Central memory CD8-positive, alpha-beta T cell (primary cell): ENCODE data around the gene GPBAR1.

Experiments
- ATAC-seq: fragments of 150-1000 bp; cut with Tn5 transposase; replicated peaks from 2 replicates; pipeline ENCODE4 v1.10.0; 2022; ENCODE audit warnings: mild to moderate bottlenecking, moderate FRiP score, moderate number of reproducible peaks; ENCODE audit not compliant: poor library complexity, severe bottlenecking; ENCODE audit errors: extremely low read depth
- DNase-seq, 2 donors: peaks; one replicate each; pipeline ENCODE4 v3.0.0; 2021; ENCODE audit warnings: low spot score in 2 of 2
- H3K27ac Mint-ChIP-seq: one replicate; pipeline ENCODE4 v1.8.0; 2022; ENCODE audit warnings: low read depth, mild to moderate bottlenecking, moderate library complexity, mixed read lengths
- H3K27me3 Mint-ChIP-seq: one replicate; pipeline ENCODE4 v1.8.0; 2022; ENCODE audit warnings: mixed read lengths
- H3K36me3 Mint-ChIP-seq: one replicate; pipeline ENCODE4 v1.8.0; 2022; ENCODE audit warnings: mild to moderate bottlenecking, moderate library complexity, mixed read lengths; ENCODE audit not compliant: insufficient read depth
- H3K4me1 Mint-ChIP-seq: one replicate; pipeline ENCODE4 v1.8.0; 2022; ENCODE audit warnings: mixed read lengths
- H3K4me3 Mint-ChIP-seq: one replicate; pipeline ENCODE4 v1.8.0; 2022; ENCODE audit warnings: mild to moderate bottlenecking, moderate library complexity, mixed read lengths
- H3K9me3 Mint-ChIP-seq: one replicate; pipeline ENCODE4 v1.8.0; 2022; ENCODE audit warnings: mixed read lengths

GPBAR1 gene

GRCh38 chr2:218228366-218229090, 32.3 kb upstream of the GPBAR1 start:
- Mint-ChIP-seq H3K4me1 (peaks cover 76% of the 10 kb centered on the region), H3K4me3 (peak overlapping the region; percentile 59), H3K36me3 (peaks cover 81% of the 10 kb centered on the region), H3K27me3 (no peaks in the 10 kb centered on the region), H3K27ac (peak overlapping the region; percentile 89), H3K9me3 (no peaks in the 10 kb centered on the region)
- DNase-seq (no peak), ATAC-seq (no peak)

GRCh38 chr2:218229239-218229638, 31.6 kb upstream of the GPBAR1 start:
- peak overlapping the region; percentile 89 for H3K27ac Mint-ChIP-seq
- ATAC-seq (peak; percentile 84), DNase-seq (no peak)
- H3K4me1 Mint-ChIP-seq = peaks cover 77% of the 10 kb centered on the region
- no peaks in the 10 kb centered on the region for H3K27me3 Mint-ChIP-seq
- peak overlapping the region; percentile 59 for H3K4me3 Mint-ChIP-seq
- H3K9me3 Mint-ChIP-seq = no peaks in the 10 kb centered on the region
- peaks cover 86% of the 10 kb centered on the region for H3K36me3 Mint-ChIP-seq

- no peak for DNase-seq
- no peaks in the 10 kb centered on the region for H3K27me3 Mint-ChIP-seq
- peak overlapping the region; percentile 62 for H3K4me3 Mint-ChIP-seq
- H3K9me3 Mint-ChIP-seq = no peaks in the 10 kb centered on the region
- H3K4me1 Mint-ChIP-seq = peaks cover 77% of the 10 kb centered on the region
- H3K27ac Mint-ChIP-seq = peak overlapping the region; percentile 63
- ATAC-seq = peak; percentile 57
- peaks cover 85% of the 10 kb centered on the region for H3K36me3 Mint-ChIP-seq
These were observed 31.0 kb upstream of the GPBAR1 start for GRCh38 chr2:218229851-218230250.

GRCh38 chr2:218230882-218231281, 29.9 kb upstream of the GPBAR1 start:
- H3K36me3 Mint-ChIP-seq = peaks cover 85% of the 10 kb centered on the region
- peak overlapping the region; percentile 62 for H3K4me3 Mint-ChIP-seq
- H3K27ac Mint-ChIP-seq = peak overlapping the region; percentile 63
- ATAC-seq (peak; percentile 67), DNase-seq (no peak)
- no peaks in the 10 kb centered on the region for H3K9me3 Mint-ChIP-seq
- H3K4me1 Mint-ChIP-seq = peaks cover 67% of the 10 kb centered on the region
- H3K27me3 Mint-ChIP-seq = no peaks in the 10 kb centered on the region

- no peak for ATAC-seq
- H3K4me3 Mint-ChIP-seq = no peak overlapping the region
- peak overlapping the region; percentile 44 for H3K27ac Mint-ChIP-seq
- no peak for DNase-seq
- no peaks in the 10 kb centered on the region for H3K27me3 Mint-ChIP-seq
- peaks cover 86% of the 10 kb centered on the region for H3K36me3 Mint-ChIP-seq
- peaks cover 47% of the 10 kb centered on the region for H3K4me1 Mint-ChIP-seq
- no peaks in the 10 kb centered on the region for H3K9me3 Mint-ChIP-seq
These were observed 27.3 kb upstream of the GPBAR1 start for GRCh38 chr2:218233543-218233942.

GRCh38 chr2:218234521-218234920, 26.3 kb upstream of the GPBAR1 start:
- ATAC-seq (no peak), DNase-seq (no peak)
- Mint-ChIP-seq H3K27ac (peak overlapping the region; percentile 49), H3K9me3 (no peaks in the 10 kb centered on the region), H3K4me3 (no peak overlapping the region), H3K36me3 (peaks cover 92% of the 10 kb centered on the region), H3K4me1 (peaks cover 38% of the 10 kb centered on the region), H3K27me3 (no peaks in the 10 kb centered on the region)

- peaks cover 95% of the 10 kb centered on the region for H3K36me3 Mint-ChIP-seq
- peak overlapping the region; percentile 49 for H3K27ac Mint-ChIP-seq
- H3K9me3 Mint-ChIP-seq = no peaks in the 10 kb centered on the region
- peaks cover 38% of the 10 kb centered on the region for H3K4me1 Mint-ChIP-seq
- H3K27me3 Mint-ChIP-seq = no peaks in the 10 kb centered on the region
- no peak for DNase-seq
- H3K4me3 Mint-ChIP-seq = no peak overlapping the region
- ATAC-seq = no peak
These were observed 25.8 kb upstream of the GPBAR1 start for GRCh38 chr2:218235017-218235416.

GRCh38 chr2:218236829-218237228, 24.0 kb upstream of the GPBAR1 start:
- peaks cover 95% of the 10 kb centered on the region for H3K36me3 Mint-ChIP-seq
- no peak for ATAC-seq
- peaks cover 24% of the 10 kb centered on the region for H3K4me1 Mint-ChIP-seq
- no peak overlapping the region for H3K4me3 Mint-ChIP-seq
- H3K9me3 Mint-ChIP-seq = no peaks in the 10 kb centered on the region
- H3K27me3 Mint-ChIP-seq = no peaks in the 10 kb centered on the region
- H3K27ac Mint-ChIP-seq = no peak overlapping the region
- no peak for DNase-seq

GRCh38 chr2:218238887-218239286, 21.9 kb upstream of the GPBAR1 start:
- H3K4me1 Mint-ChIP-seq = peaks cover 20% of the 10 kb centered on the region
- H3K27ac Mint-ChIP-seq = no peak overlapping the region
- no peaks in the 10 kb centered on the region for H3K9me3 Mint-ChIP-seq
- H3K27me3 Mint-ChIP-seq = no peaks in the 10 kb centered on the region
- no peak overlapping the region for H3K4me3 Mint-ChIP-seq
- DNase-seq (no peak), ATAC-seq (no peak)
- peaks cover 93% of the 10 kb centered on the region for H3K36me3 Mint-ChIP-seq

GRCh38 chr2:218244204-218244603, 16.6 kb upstream of the GPBAR1 start:
- no peaks in the 10 kb centered on the region for H3K9me3 Mint-ChIP-seq
- ATAC-seq = no peak
- DNase-seq = no peak
- no peaks in the 10 kb centered on the region for H3K27me3 Mint-ChIP-seq
- H3K36me3 Mint-ChIP-seq = peaks cover 95% of the 10 kb centered on the region
- peak overlapping the region; percentile 84 for H3K27ac Mint-ChIP-seq
- H3K4me3 Mint-ChIP-seq = no peak overlapping the region
- peaks cover 22% of the 10 kb centered on the region for H3K4me1 Mint-ChIP-seq

GRCh38 chr2:218244665-218245064, 16.1 kb upstream of the GPBAR1 start:
- Mint-ChIP-seq H3K27me3 (no peaks in the 10 kb centered on the region), H3K36me3 (peaks cover 95% of the 10 kb centered on the region), H3K9me3 (no peaks in the 10 kb centered on the region), H3K4me3 (no peak overlapping the region), H3K4me1 (peaks cover 22% of the 10 kb centered on the region), H3K27ac (peak overlapping the region; percentile 84)
- DNase-seq (no peak), ATAC-seq (no peak)

GRCh38 chr2:218245214-218245613, 15.6 kb upstream of the GPBAR1 start:
- Mint-ChIP-seq H3K36me3 (peaks cover 95% of the 10 kb centered on the region), H3K4me3 (no peak overlapping the region), H3K9me3 (no peaks in the 10 kb centered on the region), H3K27me3 (no peaks in the 10 kb centered on the region), H3K27ac (peak overlapping the region; percentile 84), H3K4me1 (peaks cover 22% of the 10 kb centered on the region)
- no peak for DNase-seq
- no peak for ATAC-seq

- Mint-ChIP-seq H3K4me1 (peaks cover 4% of the 10 kb centered on the region), H3K27me3 (no peaks in the 10 kb centered on the region), H3K4me3 (no peak overlapping the region), H3K36me3 (peaks cover 100% of the 10 kb centered on the region), H3K9me3 (no peaks in the 10 kb centered on the region), H3K27ac (no peak overlapping the region)
- ATAC-seq (no peak), DNase-seq (no peak)
These were observed 11.1 kb upstream of the GPBAR1 start for GRCh38 chr2:218249691-218250090.
